Central memory CD4-positive, alpha-beta T cell (primary cell): ENCODE results near the gene DRGX.

Experiments
- DNase-seq: peaks from one replicate; pipeline ENCODE4 v3.0.0; 2022

DRGX gene

DNA sequence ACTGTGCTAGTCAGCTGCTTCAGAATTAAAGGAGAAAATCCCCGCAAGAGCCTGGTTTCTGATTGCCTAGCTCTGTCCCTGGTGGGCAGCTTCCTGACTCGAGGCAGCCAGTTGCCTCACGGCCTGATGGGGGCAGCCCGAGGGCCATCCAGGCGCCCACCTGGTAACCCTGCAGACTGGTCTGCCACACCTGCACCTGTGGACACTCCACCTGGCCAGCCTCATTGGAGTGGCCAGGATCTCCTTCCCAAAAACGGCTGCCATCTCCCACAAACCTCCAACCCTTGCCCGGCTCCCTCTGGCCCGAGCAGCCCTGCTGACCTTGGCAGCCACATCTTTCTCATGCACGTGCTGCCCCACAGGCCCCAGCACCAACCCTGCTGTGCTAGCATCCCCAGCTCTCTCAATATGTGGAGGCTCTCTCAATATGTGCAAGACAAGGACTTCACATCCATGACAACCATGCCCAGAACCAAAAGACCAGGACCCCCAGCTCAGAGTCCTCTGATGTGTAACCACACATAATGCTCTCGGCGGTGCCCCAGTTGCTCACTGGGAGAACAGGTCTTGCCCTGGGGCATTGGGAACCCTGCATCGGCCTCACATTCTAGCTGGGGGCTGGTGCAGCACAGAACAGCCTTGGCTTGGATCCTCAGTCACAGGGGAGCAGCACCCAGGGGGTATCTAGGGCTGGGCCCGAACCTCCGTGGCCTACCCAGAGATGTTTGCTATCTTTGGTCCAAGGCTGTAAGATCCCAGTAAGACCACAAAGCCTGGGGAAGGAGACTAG lies 14.6 kb downstream of the DRGX start:
- DNase-seq = no peak

DNA sequence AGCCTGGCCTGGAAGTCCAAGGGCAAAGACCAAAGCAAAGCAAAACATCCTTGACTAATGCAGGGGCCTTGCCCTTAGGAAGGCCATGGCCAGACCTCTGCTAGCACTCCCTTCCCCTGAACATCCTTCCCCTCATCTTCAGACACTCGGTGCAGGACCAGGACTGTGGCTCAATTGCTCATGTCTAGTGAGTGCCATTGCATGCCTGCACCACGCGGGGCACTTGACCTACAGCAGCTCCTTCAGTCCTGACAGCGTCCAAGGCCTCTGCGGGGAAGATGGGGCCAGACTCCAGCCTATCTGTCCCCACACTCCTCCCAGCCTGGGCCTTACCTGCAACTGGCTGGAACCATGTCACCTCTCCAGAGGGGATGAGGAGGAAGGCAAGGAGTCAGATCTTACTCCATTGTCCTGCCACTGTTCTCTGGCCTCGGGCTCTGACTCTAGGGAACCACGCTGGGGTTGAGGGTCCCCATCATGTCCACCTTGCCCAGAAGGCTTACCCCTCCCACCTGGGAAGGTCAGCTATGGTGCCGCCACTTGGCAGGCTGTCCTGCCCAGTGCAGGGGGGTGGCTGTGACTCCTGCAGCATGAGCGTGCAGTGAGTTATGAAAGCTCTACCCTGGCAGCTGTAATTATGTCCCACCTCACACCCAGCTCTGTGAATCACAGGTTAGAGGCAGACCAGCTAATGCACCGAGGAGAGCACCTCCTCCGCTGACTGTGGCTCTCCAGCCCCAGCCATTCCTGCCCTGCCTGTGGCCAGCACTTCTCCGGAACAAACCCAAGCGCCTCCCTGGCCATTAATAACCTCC lies 16.1 kb downstream of the DRGX start:
- DNase-seq = no peak

DNA sequence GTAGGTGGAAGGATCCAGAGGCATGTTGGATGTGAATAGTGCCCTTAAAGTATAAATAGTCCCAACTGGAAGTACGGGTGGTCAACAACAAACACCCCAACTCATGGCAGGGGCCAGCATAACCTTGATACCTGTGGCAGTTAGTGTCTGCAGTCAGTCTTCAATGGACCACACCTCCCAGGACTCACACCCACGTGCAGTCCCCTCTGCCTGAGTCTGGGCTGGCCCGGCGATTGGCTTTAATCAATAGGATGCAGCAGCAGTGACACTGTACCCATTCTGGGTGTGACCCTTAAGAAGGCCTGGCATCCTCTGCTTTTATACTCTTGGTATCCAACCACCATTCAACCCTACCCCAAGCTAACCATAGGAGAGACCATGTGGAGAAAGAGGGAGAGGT lies 18.6 kb downstream of the DRGX start:
- DNase-seq = no peak

DNA sequence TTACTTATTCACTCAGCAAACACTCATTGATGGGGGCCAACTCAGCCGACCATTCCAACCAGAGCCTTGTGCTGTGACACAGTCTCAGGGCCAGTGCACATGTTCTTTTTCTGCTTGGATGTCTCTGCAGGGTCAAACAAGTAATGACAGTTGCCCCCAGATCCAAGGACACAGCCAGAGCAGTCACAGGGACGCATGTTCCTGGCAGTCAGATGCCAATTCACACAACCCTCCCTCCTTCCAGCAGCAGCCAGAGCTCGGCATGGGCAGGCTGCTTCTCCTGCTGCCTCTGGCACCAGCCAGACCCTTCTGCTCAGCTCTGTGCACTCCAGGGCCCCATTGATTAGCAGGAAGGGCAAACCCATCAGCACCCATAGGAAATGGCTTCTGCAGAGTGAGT lies 20.3 kb downstream of the DRGX start:
- DNase-seq = no peak

DNA sequence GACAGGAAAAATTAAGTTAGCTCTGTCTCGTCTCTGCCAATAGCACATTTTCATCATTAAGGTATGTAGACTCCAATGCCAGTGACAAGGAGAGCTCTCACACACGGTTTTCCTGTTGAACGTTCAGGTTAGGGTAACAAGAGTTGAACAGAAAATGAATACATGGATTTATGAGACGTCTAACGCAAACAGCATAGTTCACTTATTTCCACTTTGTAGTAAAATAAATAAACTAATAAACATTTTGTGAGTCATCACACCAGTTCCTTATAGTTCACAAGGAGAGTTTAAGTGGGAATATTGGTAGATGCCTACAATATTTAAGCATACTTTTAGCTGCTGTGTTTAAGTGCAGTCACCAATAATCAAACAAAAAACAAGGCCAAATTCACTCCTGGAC lies 21.1 kb downstream of the DRGX start:
- DNase-seq = no peak

DNA sequence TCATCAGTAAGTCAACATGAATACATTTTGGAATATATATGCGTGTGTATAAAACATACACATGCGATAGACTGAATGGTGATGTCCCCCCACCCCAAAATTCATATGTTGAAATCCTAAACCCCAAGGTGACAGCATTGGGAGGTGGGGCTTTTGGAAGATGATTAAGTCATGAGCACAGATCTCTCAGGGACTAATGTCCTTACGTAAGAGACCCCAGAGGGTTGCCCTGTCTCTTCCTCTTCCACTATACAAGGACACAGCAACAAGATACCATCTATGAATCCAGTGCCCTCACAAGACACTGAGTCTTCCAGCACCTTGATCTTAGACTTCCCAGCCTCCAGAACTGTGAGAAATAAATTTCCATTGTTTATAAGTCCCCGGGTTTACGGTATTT lies 22.5 kb downstream of the DRGX start:
- no peak for DNase-seq

DNA sequence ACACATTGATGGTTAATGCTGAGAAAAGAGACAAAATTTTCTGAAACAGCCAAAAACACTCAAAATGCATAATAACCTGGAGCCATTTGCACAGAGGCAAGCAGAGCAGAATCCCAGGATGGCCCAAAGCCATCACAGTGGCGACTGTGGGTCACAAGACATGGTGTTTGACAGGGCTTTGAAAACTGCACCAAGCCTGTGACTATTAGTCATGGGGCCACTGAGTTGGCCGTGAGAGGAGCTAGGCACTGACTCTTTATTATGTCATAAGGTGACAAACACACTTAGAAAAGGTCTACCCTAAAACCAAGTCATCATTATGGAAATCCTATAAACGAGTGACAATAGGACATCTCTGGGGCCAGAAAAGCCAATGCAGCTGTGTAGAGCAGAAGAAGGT lies 23.9 kb downstream of the DRGX start:
- DNase-seq = no peak

DNA sequence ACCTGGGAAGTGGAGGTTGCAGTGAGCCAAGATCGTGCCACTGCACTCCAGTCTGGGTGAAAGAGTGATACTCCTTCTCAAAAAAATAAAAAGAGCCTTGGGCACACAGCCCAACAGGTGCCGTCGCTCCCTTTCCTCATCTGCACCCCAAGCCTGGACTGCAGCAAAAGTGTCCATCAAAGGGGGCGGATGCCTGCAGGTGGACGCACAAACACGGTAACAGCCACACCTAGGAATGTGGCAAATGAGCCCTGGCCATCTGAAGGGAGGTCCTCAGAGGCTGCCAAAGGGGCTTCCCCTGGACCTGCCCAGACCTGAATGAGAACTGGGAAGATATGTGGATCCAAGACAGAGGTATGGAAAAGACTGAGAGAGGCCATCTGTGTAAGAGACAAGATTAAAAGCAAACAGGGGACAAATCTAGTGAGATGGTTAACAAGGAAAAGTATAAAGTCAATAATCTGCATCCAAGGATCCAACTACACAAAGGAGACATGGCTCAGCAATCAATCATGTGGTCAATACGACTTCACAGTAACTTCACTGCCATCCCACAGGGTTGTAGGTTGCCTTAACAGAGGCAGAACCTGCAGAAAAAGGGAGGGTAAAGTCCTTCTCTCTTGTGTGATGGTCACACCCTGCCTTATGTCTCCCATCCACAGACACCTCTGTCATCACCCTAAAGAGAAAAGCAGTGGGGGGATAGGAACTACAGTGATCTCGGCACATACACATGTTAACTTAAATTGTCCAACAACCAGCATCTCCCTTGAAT lies 25.4 kb downstream of the DRGX start:
- DNase-seq = no peak

DNA sequence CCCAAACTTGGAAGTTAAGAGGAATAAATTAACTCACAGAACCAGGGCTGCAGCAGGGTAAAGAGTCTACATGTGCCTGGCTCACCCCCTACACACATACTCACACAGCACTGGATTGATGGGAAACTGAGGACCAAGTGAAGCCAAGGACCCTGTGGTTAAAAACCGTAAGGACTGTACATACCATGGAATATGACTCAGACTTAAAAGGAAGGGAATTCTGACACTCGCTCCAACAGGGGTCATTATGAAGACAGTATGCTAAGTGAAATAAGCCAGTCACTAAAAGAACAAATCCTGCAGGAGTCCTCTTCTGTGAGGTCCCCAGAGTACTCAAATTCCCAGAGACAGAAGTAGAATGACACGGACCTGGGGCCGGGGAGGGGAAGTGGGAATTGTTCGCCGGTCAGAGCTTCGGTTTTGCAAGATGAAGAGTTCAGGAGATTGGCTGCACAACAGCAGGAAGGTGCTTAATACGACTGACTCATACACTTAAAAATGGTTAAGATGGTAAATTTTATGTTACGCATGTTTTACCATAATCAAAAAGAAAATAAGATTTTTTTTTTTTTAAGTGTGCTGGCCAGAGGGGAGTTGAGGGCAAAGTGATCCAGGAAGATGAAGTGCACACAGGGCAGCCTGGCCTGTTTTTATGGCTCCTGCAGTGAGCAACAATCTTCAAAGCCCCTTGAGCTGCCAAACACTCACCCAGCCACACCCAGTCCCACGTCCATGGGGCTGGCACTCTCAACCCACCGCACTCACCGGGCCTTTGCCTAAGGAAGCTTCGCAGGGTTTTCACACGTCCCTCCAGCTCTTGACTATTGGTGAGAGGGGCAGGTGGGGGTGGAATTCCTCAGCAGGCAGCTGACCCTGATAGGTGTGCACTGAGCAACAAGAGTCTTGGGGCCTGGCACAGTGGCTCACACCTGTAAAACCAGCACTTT lies 26.4 kb downstream of the DRGX start:
- DNase-seq = no peak

DNA sequence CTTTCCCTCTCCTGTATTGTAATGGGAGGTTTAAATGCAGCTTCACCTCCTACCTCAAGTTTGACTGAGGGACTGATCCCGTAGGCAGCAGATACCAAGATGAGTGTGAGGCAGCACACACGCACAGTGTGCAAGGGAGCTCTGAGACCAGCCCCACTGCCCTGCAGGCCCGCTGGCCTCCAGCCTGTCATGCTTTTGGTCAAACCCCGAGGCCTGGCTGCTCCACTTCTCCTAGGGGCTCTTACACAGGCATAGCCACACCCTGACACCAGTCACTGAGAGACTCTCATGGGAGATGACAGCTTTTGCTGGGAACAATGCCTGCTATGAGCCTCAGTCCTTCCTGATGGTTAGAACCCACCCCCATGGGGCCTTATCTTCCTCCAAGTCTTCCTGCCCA lies 27.6 kb downstream of the DRGX start:
- DNase-seq = no peak

DNA sequence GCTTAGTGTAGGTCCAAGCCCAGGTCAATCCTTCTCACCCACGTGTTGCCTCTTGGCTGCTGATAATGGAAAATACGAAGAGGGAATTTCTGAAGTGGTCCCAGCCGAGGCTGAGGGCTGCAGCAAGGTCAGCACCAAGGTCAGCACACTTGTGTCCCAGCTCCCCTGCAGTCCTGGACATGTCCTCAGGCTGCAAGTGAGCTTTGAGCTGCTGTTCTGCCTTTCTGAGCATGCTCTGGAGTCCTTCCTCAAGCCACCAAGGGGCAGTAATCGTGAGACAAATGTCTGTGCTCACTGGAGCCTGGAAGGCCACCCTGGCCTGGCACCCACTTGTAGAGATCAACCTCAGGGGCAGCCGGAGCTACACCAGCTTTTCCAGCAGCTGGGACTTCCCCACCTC lies 28.3 kb downstream of the DRGX start:
- DNase-seq = no peak

DNA sequence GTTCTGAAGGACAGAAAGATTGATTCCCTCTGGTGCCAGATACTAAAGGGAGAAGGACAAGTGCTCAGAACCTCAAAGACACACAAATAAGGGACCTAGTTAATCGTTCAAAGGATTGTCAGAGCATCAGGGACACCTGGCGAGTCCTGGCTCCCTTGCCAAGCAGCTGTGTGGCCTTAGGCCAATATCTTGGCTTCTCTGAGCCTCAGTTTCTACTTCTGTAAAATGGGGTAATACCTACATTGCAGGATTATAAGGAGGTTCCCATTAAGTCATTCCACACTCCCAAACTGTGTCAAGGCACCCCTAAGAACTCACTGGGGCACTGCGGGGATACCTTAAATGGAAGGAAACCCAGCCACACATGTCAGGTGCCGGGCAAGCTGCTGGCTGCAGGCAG lies 29.4 kb downstream of the DRGX start:
- no peak for DNase-seq

DNA sequence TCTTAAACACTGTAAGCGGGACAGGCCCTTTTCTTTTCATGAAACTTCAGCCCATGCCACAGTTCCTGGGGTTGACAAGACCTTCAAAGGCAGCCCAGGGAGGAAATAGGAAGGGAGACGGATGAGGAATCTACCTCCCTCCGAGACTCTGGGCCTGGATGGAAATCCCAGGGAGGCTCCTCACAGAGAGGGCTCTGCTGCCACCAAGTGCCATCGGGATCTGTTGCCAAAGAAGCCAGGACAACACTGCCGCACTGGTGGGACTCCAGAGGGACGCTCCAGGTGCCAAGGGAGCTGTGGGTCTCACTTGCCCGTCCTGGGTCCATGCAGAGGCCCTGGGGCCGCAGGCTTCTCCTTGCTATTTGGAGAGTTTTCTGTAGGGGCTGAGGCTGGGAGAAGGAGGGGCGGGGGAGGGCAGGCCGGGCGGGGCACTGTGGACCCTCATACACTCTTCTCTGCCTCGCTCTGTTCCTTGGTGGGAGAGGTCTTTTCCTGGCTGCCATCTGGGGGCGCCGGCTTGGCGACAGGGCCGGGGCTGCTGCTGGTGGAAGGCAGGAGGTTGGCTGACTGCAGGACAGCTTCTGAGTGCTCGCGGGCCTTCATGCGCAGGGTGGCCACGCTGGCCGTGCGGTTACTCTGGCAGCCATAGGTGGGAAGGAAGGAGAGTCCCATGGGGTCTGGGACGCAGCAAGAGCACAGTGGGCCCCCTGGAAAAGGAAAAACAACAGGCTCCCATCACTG lies 30.0 kb downstream of the DRGX start:
- no peak for DNase-seq

DNA sequence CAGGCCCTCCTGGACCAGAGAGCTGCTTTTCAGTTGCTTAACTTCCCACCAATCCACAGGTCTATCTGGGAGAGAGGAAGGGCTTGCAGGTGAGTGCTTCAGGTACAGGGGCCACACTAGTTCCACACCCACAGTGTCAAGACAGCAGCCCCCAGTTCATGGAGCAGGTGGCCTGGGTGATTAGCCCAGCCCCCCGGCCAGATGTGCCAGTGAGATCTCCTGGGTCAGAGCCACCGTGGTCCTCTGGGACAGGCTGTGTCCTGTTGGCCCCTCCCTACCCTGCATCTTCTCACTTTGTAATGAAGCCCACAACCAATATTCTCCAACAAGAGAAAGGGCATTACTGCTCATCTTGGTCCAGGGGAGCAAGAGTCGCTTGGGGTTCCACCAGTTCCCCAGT lies 30.6 kb downstream of the DRGX start:
- no peak for DNase-seq

DNA sequence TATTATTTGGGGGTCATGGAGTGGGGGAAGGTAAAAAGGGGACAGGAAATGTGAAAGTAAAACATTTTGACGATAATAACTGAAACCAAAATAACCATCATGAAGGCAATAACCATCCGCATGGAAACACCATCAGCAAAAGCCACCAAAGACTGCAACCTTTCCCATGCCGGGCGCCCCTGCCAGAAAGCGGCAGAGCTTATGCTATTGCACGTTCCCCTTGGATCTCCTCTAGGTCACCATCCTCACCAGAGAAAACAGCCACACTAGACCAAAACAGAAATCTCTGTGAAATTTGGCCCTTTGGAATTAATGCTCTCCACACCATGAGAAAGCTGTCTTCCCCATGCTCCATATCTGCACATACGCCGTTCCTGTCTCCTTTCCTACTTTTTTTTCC lies 31.1 kb downstream of the DRGX start:
- DNase-seq = no peak

DNA sequence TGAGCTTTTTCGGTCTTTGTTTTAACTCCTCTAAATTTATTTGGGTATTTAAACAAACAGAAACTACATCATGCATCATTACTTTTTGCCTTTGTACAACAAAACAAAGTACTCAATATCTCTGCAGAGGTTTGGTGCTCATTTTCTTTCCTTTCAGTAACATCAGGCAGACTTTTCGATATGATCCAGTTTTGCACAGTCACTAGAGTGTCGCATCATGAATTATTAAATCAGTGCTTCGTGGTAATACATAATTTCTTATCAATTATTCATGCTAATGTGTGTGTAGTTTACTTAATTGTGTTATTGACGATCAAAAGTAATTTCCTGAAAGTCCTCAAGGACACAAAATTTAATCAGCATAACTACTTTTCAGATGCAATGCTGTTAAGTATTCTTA lies 31.8 kb downstream of the DRGX start:
- DNase-seq = no peak

DNA sequence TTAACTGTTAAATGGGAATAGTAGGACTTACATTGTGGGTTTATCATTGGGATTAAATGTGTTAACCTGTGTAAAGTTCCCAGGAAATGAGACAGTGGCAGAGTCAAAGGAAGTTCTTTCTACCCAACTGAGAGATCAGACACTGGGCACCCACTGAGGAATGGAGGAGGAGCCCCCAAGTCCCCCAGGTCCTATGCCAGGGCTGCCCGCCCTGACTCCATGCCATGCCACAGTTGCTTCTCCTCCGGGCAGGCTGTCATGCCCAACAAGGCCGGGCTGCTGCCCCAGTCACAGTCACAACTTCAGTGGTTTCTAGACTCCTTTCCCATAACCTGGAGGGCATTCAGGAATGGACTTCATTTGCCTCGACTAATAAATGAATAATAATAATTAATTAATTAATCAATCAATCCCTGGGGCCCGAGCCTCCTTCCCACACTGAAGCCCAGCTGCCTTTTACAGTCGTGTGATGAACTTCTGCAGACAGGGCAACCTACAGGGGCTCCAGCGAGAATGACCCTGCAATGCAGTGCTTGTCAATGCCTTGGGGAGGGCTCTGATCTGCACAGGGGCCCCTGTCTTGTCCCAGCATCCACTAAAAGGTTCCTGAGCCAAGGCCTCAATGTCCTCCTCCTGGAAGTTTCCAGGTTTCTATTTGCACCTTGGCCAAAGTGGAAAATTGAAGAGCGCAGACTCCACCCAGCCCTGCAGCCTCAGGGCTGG lies 32.4 kb downstream of the DRGX start:
- no peak for DNase-seq

DNA sequence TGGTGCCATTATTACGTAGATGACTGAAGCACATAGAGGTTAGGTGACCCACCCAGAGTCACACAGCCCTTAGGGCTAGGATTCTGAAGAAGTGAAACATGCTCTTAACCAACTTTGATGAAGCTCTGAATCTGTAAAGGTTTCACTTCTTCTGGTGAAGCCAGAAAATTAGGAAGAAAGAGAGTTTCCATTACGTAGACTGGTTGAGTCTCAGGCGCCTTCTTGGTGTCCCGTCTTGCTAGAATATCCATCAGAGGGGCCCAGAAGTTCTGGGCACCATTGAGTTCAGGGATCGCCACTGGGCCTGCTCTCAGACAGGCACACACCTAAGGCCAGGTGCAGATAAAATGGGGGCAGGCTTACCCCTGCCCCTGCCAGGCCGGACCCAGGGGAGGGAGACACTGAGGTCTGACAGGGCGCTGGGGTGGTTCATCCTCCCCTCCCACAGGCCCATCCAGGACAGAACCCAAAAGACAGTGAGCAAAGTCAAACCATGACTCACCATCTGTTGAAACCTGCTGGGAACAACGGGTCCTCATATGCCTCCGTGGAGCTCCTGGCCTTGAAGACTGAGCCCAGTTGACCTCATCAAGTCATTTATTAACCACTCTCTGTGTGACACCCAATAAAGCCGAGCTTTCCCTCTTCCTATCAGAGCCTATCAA lies 33.2 kb downstream of the DRGX start:
- DNase-seq = no peak

DNA sequence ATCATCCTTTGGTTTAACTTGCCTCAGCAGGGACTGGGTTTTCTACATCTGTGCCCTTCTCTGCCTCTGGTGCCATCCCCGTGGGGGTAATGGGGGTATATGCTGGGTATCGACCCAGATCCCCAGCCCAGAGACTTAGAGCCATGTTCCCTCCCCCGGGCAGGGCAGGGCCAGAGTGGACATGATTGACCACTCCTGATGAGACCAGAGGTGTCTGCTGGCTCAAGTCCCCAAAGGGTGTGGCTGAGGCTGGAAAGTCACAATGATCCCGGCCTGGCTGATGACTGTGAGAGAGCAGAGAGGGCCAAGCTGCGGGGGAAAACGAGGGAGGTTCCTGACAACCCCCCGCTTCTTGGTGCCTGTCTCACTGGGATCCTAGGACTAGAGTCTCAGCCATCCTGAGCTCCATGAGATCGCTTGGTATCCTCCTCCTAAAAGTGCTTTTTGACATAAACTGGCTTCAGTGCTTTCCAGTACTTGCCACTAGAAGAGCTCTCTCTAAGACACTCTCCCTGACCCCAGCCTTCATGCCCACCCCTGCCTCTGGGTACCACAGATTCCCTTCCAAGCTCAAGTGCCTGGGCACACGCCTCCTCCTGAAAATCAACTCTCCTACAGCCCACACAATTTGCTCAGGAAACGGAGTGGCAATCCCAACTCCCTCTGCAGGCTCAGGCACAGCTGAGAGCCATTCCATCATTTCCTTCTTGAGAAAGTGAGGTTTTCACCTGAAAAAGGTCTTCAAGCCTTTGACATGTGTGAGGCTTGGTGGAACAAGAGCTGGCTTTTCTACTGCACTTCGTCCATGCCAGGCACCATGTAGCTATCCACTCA lies 33.9 kb downstream of the DRGX start:
- DNase-seq = no peak

DNA sequence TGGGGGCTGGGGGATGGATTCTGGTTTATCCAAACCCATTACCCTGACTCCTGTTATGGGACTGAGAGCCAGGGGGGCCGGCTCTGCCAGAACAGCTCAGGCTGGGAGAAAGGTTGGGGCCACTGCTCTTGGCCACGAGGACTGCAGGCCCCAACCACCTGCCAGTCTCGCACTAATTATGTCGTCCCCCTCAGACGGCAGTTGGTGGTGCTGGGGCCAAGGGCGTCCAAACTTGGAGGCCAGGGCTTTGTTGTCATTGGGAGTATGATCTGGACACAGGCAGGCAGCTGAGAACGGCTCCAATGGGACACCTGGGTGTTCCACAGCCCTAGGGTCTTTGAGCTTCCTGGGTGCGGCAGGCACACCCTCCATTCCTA lies 34.7 kb downstream of the DRGX start:
- DNase-seq = no peak
